Keratinocyte (primary cell): ENCODE results near the gene PDE1C. TPM values are rescaled to one million over a fixed set of nuclear protein-coding genes. Genes with fewer than 3 reads are reported as not detected.
A peak's percentile ranks its signal among the peaks of the same experiment; 100 is the strongest.

Source experiments
- DNase-seq: peaks from one replicate; pipeline ENCODE4 v3.0.0-alpha.2; 2011; ENCODE audit warnings: low read depth, missing footprints, low spot score
- FAIRE-seq: peaks from 2 replicates; lab custom pipeline; 2011; peaks lifted over from hg19 to GRCh38; lab: Jason Lieb, UNC
- H2AFZ ChIP-seq: 2 replicates; pipeline ENCODE4 v1.6.0; 2012; ENCODE audit warnings: low read length, control low read depth, inconsistent platforms; ENCODE audit not compliant: control insufficient read depth
- H3K27ac ChIP-seq: 2 replicates; pipeline ENCODE4 v1.5.1; 2011; ENCODE audit warnings: low read length; ENCODE audit not compliant: control insufficient read depth, insufficient read depth
- H3K27me3 ChIP-seq: 3 replicates; pipeline ENCODE4 v1.6.0; 2011; ENCODE audit warnings: low read length; ENCODE audit not compliant: control insufficient read depth, insufficient read depth; ENCODE audit errors: extremely low read depth
- H3K36me3 ChIP-seq, 2 experiments: 2 replicates in 1 of 2; 3 replicates in 1 of 2; pipeline ENCODE4 v1.5.1; 2011; ENCODE audit warnings: low read length in 2 of 2, mild to moderate bottlenecking in 1 of 2; ENCODE audit not compliant: control insufficient read depth in 2 of 2, insufficient read depth in 2 of 2; ENCODE audit errors: extremely low read depth in 1 of 2
- H3K4me1 ChIP-seq: 3 replicates; pipeline ENCODE4 v1.5.1; 2011; ENCODE audit warnings: low read length; ENCODE audit not compliant: control insufficient read depth, insufficient read depth; ENCODE audit errors: extremely low read depth
- H3K4me2 ChIP-seq: 3 replicates; pipeline ENCODE4 v1.6.0; 2011; ENCODE audit warnings: low read depth, low read length; ENCODE audit not compliant: control insufficient read depth, insufficient read depth; ENCODE audit errors: extremely low read depth
- H3K4me3 ChIP-seq, 3 experiments: fragments of 200-600 bp in 1 of 3; sonication (generic) in 1 of 3; 2 replicates in 2 of 3; 3 replicates in 1 of 3; pipeline ENCODE4 v1.5.1; 2011 to 2016; ENCODE audit warnings: low read length in 3 of 3, mild to moderate bottlenecking in 3 of 3, control low read depth in 2 of 3, inconsistent platforms in 1 of 3, low read depth in 1 of 3, mixed read lengths in 1 of 3, mixed run types in 1 of 3, moderate library complexity in 1 of 3; ENCODE audit not compliant: control insufficient read depth in 2 of 3, insufficient read depth in 2 of 3; ENCODE audit errors: extremely low read depth in 1 of 3
- H3K79me2 ChIP-seq: 2 replicates; pipeline ENCODE4 v1.6.0; 2012; ENCODE audit warnings: low read length; ENCODE audit not compliant: control insufficient read depth, insufficient read depth
- H3K9ac ChIP-seq: 3 replicates; pipeline ENCODE4 v1.6.0; 2011; ENCODE audit warnings: low read length; ENCODE audit not compliant: control insufficient read depth, insufficient read depth; ENCODE audit errors: extremely low read depth
- H3K9me1 ChIP-seq: 3 replicates; pipeline ENCODE4 v1.6.0; 2011; ENCODE audit warnings: low read length; ENCODE audit not compliant: control insufficient read depth, insufficient read depth; ENCODE audit errors: extremely low read depth
- H3K9me3 ChIP-seq: 2 replicates; pipeline ENCODE4 v1.5.1; 2012; ENCODE audit warnings: low read depth, low read length; ENCODE audit not compliant: control insufficient read depth
- H4K20me1 ChIP-seq: 3 replicates; pipeline ENCODE4 v1.6.0; 2011; ENCODE audit warnings: low read length; ENCODE audit not compliant: control insufficient read depth, insufficient read depth; ENCODE audit errors: extremely low read depth
- EZH2 ChIP-seq: IDR thresholded peaks from one replicate; pipeline ENCODE4 v1.6.1; 2012; ENCODE audit warnings: inconsistent platforms, mild to moderate bottlenecking, low read length, moderate library complexity
- dilution Hi-C: fragments of 300-500 bp; cut with MboI; formaldehyde crosslinking; loops from one replicate; pipeline ENCODE4 v1.7.0; 2020; ENCODE audit warnings: low sequenced_read_pairs; ENCODE audit not compliant: extremely low pct_ligation_motif_present
- polyA plus RNA-seq, 5 experiments: library from polyadenylated mRNA; depleted of rRNA in 3 of 5; stranded (reverse) in 3 of 5; stranded (forward) in 1 of 5; unstranded in 1 of 5; fragments of >200 nt; gene quantifications; 1 replicate in 1 of 5; 2 replicates in 3 of 5; 3 replicates in 1 of 5; pipeline versions ENCODE4 v1.2.1 to v1.2.3, GENCODE V29; 2011 to 2012; ENCODE audit warnings: missing spikeins in 2 of 5, low read depth in 1 of 5, low replicate concordance in 1 of 5
- TF ChIP-seq, protein P1 (sequence below), 3 experiments: IDR thresholded peaks in 1 of 3; conservative IDR thresholded peaks in 1 of 3; optimal IDR thresholded peaks in 1 of 3; 2 replicates in 2 of 3; 3 replicates in 1 of 3; pipeline versions ENCODE3 to v1.5.1; 2011; ENCODE audit warnings: low read length in 3 of 3, mild to moderate bottlenecking in 3 of 3, moderate library complexity in 2 of 3, control low read depth in 1 of 3, inconsistent platforms in 1 of 3; ENCODE audit not compliant: insufficient read depth in 2 of 3; ENCODE audit errors: extremely low read depth in 1 of 3

The PDE1C gene
- polyA plus RNA-seq, 1 donor (not counting 4 experiments of a cell fraction or from before 2014, with no cell fraction given): 2.5 TPM

DNA sequence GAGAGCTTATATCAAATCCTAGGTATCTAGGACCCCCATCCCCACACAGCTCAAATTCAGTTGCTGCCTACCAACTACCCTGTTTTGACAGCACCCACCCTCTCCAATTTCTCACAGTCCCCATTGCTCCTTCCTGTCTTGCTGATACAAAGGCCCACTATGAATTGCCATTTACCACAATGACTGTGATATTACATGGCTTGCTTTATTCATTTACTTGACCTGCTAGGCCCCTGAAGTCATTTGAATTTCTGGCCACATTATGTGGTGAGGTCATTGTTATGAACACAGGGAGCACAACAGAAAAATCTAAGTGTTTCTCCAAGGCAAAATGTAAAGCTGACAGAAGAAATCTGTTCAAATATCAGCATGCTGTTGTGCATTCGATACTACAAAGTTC is 281.8 kb downstream of the PDE1C start:
- H4K20me1 ChIP-seq: no peaks in the 10 kb centered on the region
- no peak overlapping the region for H2AFZ ChIP-seq
- no peak overlapping the region for H3K4me2 ChIP-seq
- FAIRE-seq: peak; percentile 41
- H3K79me2 ChIP-seq: no peaks in the 10 kb centered on the region
- no peak overlapping the region for H3K27ac ChIP-seq
- no peaks in the 10 kb centered on the region for H3K4me1 ChIP-seq
- no peaks in the 10 kb centered on the region for H3K36me3 ChIP-seq
- H3K9ac ChIP-seq: no peak overlapping the region
- TF ChIP-seq, protein P1, sequence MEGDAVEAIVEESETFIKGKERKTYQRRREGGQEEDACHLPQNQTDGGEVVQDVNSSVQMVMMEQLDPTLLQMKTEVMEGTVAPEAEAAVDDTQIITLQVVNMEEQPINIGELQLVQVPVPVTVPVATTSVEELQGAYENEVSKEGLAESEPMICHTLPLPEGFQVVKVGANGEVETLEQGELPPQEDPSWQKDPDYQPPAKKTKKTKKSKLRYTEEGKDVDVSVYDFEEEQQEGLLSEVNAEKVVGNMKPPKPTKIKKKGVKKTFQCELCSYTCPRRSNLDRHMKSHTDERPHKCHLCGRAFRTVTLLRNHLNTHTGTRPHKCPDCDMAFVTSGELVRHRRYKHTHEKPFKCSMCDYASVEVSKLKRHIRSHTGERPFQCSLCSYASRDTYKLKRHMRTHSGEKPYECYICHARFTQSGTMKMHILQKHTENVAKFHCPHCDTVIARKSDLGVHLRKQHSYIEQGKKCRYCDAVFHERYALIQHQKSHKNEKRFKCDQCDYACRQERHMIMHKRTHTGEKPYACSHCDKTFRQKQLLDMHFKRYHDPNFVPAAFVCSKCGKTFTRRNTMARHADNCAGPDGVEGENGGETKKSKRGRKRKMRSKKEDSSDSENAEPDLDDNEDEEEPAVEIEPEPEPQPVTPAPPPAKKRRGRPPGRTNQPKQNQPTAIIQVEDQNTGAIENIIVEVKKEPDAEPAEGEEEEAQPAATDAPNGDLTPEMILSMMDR (optimal IDR thresholded peaks at IDR 0.05 in 1 of 3, IDR thresholded peaks at IDR 0.05 in 1 of 3, conservative IDR thresholded peaks at IDR 0.05 in 1 of 3; ENCODE audit: extremely low read depth in 1 of 3, insufficient read depth in 2 of 3, low read length in 3 of 3): no peak
- TF ChIP-seq EZH2: no peak
- H3K27me3 ChIP-seq: no peaks in the 10 kb centered on the region
- no peak overlapping the region for H3K4me3 ChIP-seq
- no peaks in the 10 kb centered on the region for H3K9me1 ChIP-seq
- no peak for DNase-seq
- dilution Hi-C loops: no loop called here
- H3K9me3 ChIP-seq: no peaks in the 10 kb centered on the region

GRCh38 chr7:31786326-31786725 is 283.9 kb downstream of the PDE1C start:
- Histone ChIP-seq H3K9ac (no peak overlapping the region), H3K27me3 (no peaks in the 10 kb centered on the region), H3K9me3 (no peaks in the 10 kb centered on the region), H3K4me3 (no peak overlapping the region), H3K9me1 (no peaks in the 10 kb centered on the region), H4K20me1 (no peaks in the 10 kb centered on the region), H3K4me2 (no peak overlapping the region), H3K27ac (no peak overlapping the region), H3K36me3 (no peaks in the 10 kb centered on the region), H2AFZ (no peak overlapping the region), H3K4me1 (no peaks in the 10 kb centered on the region), H3K79me2 (no peaks in the 10 kb centered on the region)
- TF ChIP-seq, protein P1 (optimal IDR thresholded peaks at IDR 0.05 in 1 of 3, IDR thresholded peaks at IDR 0.05 in 1 of 3, conservative IDR thresholded peaks at IDR 0.05 in 1 of 3; ENCODE audit: extremely low read depth in 1 of 3, insufficient read depth in 2 of 3, low read length in 3 of 3): no peak
- TF ChIP-seq EZH2: no peak
- no peak for FAIRE-seq
- dilution Hi-C loops: no loop called here
- no peak for DNase-seq
